DOHH2 (cell line): ENCODE data around the gene PSAP.
A peak's percentile ranks its signal among the peaks of the same experiment; 100 is the strongest.
"Not testable (repeated sequence)": the region's sequence is repeated elsewhere in the genome, so short reads cannot be mapped to it uniquely, and the experiment has no call there.

ENCODE experiments used
- H3F3A ChIP-seq: fragments of 200-600 bp; sonication (generic), shearing (Covaris generic); 2 replicates; pipeline ENCODE4 v1.6.0; 2016; ENCODE audit warnings: antibody characterized with exemption, mild to moderate bottlenecking; ENCODE audit not compliant: control insufficient read depth, insufficient read depth
- H3K27ac ChIP-seq: fragments of 200-600 bp; sonication (generic); 2 replicates; pipeline ENCODE4 v1.5.1; 2014; ENCODE audit warnings: low read depth, mild to moderate bottlenecking, low read length, moderate library complexity
- H3K27me3 ChIP-seq: fragments of 200-600 bp; sonication (generic); 2 replicates; pipeline ENCODE4 v1.6.1; 2014; ENCODE audit warnings: mild to moderate bottlenecking, low read length, mixed read lengths; ENCODE audit not compliant: control insufficient read depth
- H3K36me3 ChIP-seq: fragments of 200-600 bp; sonication (generic); 2 replicates; pipeline ENCODE4 v1.6.1; 2014; ENCODE audit warnings: mild to moderate bottlenecking, low read length, moderate library complexity, mixed read lengths; ENCODE audit not compliant: control insufficient read depth
- H3K4me1 ChIP-seq: fragments of 200-600 bp; sonication (generic); 2 replicates; pipeline ENCODE4 v1.6.1; 2014; ENCODE audit warnings: mild to moderate bottlenecking, low read length, mixed read lengths; ENCODE audit not compliant: control insufficient read depth
- H3K4me2 ChIP-seq: fragments of 200-600 bp; sonication (generic); 2 replicates; pipeline ENCODE4 v1.6.0; 2014; ENCODE audit warnings: mild to moderate bottlenecking, low read length, moderate library complexity
- H3K4me3 ChIP-seq: fragments of 200-600 bp; sonication (generic); 2 replicates; pipeline ENCODE4 v1.5.1; 2014; ENCODE audit warnings: mild to moderate bottlenecking, low read length, mixed read lengths
- H3K79me2 ChIP-seq: fragments of 200-600 bp; sonication (generic); 2 replicates; pipeline ENCODE4 v1.6.1; 2014; ENCODE audit warnings: mild to moderate bottlenecking, low read length, mixed read lengths; ENCODE audit not compliant: control insufficient read depth
- H3K9me2 ChIP-seq: fragments of 200-600 bp; sonication (generic); replicated peaks from 2 replicates; pipeline ENCODE4 v1.6.1; 2014; ENCODE audit warnings: mild to moderate bottlenecking, low read length, mixed read lengths; ENCODE audit not compliant: control insufficient read depth
- H3K9me3 ChIP-seq: fragments of 200-600 bp; sonication (generic); 2 replicates; pipeline ENCODE4 v1.6.1; 2014; ENCODE audit warnings: antibody characterized with exemption, low read length, mixed read lengths; ENCODE audit not compliant: control insufficient read depth, insufficient read depth
- H4K20me1 ChIP-seq: fragments of 200-600 bp; sonication (generic); 2 replicates; pipeline ENCODE4 v1.6.0; 2014; ENCODE audit warnings: low read depth, mild to moderate bottlenecking, antibody characterized with exemption, low read length, moderate library complexity; ENCODE audit not compliant: control insufficient read depth, insufficient read depth
- CTCF ChIP-seq: fragments of 200-600 bp; sonication (generic); IDR thresholded peaks from one replicate; pipeline ENCODE4 v1.5.1; 2014; ENCODE audit warnings: antibody characterized with exemption, mild to moderate bottlenecking, low read depth, low read length; ENCODE audit not compliant: poor library complexity, severe bottlenecking
- EZH2phosphoT487 ChIP-seq: fragments of 200-600 bp; sonication (generic); IDR thresholded peaks from 2 replicates; pipeline ENCODE4 v1.6.1; 2017; ENCODE audit warnings: borderline replicate concordance, mild to moderate bottlenecking, antibody characterized with exemption, low read length, moderate library complexity, mixed read lengths

Gene PSAP

DNA sequence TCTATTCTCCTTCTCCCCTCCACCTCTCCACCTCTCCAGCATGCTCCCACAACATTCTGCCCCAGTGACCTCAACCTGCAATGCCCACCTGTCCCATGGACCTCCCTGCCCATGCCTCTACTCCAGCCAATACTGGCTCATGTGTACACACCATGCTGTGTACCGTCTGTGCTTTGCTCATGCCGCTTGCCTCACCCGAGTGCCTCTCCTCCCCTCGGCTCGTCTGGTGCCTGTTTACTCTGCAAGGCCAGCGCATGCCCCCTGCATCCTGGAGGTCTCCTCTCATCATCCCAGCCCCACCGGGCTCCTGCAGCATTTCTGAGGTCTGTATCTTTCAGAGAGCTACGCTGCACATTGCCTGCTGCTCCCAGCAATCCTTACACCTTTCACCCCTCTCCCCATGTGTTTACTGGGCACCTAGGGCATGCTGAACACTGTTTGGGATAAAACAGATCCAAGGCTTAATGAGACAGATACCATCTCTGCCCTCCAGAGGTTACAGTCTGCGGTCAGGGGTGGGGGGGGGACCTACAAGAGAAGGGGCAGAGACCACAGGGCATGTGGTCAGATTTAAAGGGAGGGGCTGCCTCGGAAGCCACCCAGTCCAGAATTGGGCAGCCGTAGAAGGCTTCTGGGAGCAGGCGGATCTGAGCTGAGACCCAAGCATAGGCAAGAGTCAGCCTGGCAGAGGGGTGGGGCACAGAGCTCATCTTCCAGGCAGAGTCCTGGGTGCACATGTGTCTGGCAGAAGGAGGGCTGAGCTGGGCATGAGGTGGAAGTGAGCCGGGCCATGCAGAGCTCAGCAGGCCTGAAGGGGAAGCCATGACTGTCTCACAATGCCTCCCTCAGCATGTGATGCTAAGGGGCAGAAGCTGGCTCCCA lies 29.6 kb upstream of the PSAP start:
- Histone ChIP-seq H3K36me3 (no peaks in the 10 kb centered on the region), H3K27me3 (peaks cover 36% of the 10 kb centered on the region), H3K9me2 (no peaks in the 10 kb centered on the region), H3K9me3 (no peaks in the 10 kb centered on the region), H3K4me1 (peaks cover 10% of the 10 kb centered on the region), H3F3A (no peaks in the 10 kb centered on the region), H4K20me1 (no peaks in the 10 kb centered on the region), H3K4me3 (no peak overlapping the region), H3K4me2 (no peak overlapping the region), H3K79me2 (no peaks in the 10 kb centered on the region), H3K27ac (no peak overlapping the region)
- TF ChIP-seq CTCF = no peak
- no peak for TF ChIP-seq EZH2phosphoT487

- Histone ChIP-seq H3K9me2 (no peaks in the 10 kb centered on the region), H3K79me2 (no peaks in the 10 kb centered on the region), H3K36me3 (no peaks in the 10 kb centered on the region), H3K27ac (no peak overlapping the region), H4K20me1 (no peaks in the 10 kb centered on the region), H3K27me3 (peaks cover 30% of the 10 kb centered on the region), H3K9me3 (no peaks in the 10 kb centered on the region), H3K4me3 (no peak overlapping the region), H3K4me2 (no peak overlapping the region), H3K4me1 (peaks cover 5% of the 10 kb centered on the region), H3F3A (no peaks in the 10 kb centered on the region)
- TF ChIP-seq EZH2phosphoT487 (0 out of 2 replicates have a peak, but pooled peaks have one; percentile 51), CTCF (no peak)
These were observed 27.4 kb upstream of the PSAP start for GRCh38 chr10:71878327-71879034.

DNA sequence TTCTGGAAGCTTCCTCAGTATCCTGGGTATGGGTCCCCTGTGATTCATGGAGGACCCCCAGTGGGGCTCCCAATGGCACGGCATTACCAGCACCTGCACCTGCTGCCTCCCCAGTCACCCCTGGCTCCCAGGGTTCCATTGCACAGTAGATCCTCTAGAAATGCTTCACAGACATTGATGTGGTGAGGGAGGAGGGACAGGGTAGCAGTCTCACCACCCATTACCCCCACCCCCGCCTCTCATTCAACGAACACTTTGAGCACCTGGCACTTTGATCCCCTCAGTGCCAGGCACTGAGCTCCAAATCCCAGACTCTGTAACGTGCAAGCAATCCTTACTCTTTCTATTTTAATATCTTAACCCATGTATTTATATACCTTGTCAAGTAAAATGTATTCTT lies 26.8 kb upstream of the PSAP start:
- Histone ChIP-seq H3K79me2 (no peaks in the 10 kb centered on the region), H3K27me3 (peaks cover 26% of the 10 kb centered on the region), H3K4me1 (no peaks in the 10 kb centered on the region; the same call in 1 of the 2 replicates), H3K4me3 (no peak overlapping the region), H3K4me2 (no peak overlapping the region), H3K9me2 (no peaks in the 10 kb centered on the region), H3F3A (no peaks in the 10 kb centered on the region), H4K20me1 (no peaks in the 10 kb centered on the region), H3K27ac (no peak overlapping the region), H3K36me3 (no peaks in the 10 kb centered on the region), H3K9me3 (no peaks in the 10 kb centered on the region)
- TF ChIP-seq CTCF = no peak
- TF ChIP-seq EZH2phosphoT487 = no peak

- H3K4me3 ChIP-seq, H4K20me1 ChIP-seq, H3K27ac ChIP-seq, H3F3A ChIP-seq, H3K4me1 ChIP-seq, H3K4me2 ChIP-seq, H3K9me2 ChIP-seq, H3K36me3 ChIP-seq, H3K79me2 ChIP-seq, H3K9me3 ChIP-seq: not testable (repeated sequence)
- peaks cover 12% of the 10 kb centered on the region for H3K27me3 ChIP-seq
These were observed 23.8 kb upstream of the PSAP start for GRCh38 chr10:71874680-71875354.
